ENCODE measurements around the gene SSR1. TPM values are rescaled to one million over a fixed set of nuclear protein-coding genes. Genes with fewer than 3 reads are reported as not detected.

SSR1 gene
- total RNA-seq, 3 donors from 2014 or later (not counting 1 experiment from before 2014, with no cell fraction given), result 82.8 to 97.6 (median 93.1) TPM

DNA sequence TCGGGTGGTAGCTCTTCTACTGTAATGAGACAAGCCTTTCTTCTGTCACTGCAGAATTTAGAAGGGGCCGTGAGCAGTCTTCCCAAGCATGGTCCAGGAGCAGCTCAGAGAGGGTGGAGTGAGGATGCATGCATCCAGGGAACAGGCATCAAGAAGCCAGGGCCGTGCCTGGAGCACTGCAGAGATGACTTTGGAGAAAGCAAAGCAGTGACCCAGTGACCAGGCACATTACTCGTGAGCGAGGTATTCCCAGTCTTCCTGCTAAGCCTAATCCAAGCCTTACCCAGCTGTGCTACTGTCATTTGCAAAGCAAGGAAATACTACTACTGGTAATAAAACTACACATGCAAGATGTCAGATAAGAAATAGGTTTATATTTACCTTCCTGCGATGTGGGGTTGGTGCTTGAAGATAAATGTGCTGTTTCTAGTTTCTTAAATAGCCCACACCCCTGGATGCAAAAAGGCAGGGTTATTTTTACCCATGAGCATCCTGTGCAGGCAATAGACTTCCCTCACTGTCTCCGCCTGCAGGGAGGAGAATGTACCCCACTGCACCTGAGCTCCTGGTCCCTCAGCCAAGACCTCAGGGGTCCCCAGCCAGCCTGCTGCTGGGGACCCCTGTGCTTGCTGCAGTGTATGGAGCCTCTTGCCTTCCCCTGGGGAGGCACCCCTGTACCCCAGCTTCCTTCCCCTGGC, 62.9 kb downstream of the SSR1 start:
- intact Hi-C loops (cut with micrococcal nuclease), result no loop called here

DNA sequence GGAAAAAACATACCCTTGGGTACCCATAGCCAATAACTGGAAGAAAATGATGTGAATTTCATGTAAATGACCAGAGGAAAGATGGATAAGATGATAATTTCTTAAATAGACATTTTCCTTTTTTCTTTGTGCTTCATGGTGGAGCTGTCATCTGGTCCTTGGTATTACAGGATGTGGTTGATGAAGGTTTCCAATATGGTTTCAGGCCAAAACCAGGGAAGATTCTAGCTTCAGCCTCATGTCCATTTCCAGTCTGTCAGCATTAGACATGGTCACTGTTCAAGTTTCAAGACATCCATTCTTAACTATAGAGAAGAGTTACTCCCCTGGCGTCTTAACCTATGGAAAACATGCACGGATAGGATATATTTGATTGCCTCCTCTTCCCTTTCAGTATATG, 63.6 kb downstream of the SSR1 start:
- TF ChIP-seq, protein P1, sequence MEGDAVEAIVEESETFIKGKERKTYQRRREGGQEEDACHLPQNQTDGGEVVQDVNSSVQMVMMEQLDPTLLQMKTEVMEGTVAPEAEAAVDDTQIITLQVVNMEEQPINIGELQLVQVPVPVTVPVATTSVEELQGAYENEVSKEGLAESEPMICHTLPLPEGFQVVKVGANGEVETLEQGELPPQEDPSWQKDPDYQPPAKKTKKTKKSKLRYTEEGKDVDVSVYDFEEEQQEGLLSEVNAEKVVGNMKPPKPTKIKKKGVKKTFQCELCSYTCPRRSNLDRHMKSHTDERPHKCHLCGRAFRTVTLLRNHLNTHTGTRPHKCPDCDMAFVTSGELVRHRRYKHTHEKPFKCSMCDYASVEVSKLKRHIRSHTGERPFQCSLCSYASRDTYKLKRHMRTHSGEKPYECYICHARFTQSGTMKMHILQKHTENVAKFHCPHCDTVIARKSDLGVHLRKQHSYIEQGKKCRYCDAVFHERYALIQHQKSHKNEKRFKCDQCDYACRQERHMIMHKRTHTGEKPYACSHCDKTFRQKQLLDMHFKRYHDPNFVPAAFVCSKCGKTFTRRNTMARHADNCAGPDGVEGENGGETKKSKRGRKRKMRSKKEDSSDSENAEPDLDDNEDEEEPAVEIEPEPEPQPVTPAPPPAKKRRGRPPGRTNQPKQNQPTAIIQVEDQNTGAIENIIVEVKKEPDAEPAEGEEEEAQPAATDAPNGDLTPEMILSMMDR (IDR thresholded peaks at IDR 0.05), result no peak
- Histone ChIP-seq H3K36me3 (ENCODE audit: control insufficient read depth, insufficient read depth, low read length) (peaks cover 40% of the 10 kb centered on the region), H3K27ac (ENCODE audit: low read length) (no peak overlapping the region), H3K4me1 (ENCODE audit: control insufficient read depth, insufficient read depth, low read length) (no peaks in the 10 kb centered on the region), H3K9me3 (ENCODE audit: control insufficient read depth, insufficient read depth, low read length) (no peaks in the 10 kb centered on the region), H3K4me3 (ENCODE audit: low read length) (no peak overlapping the region), H3K27me3 (ENCODE audit: control insufficient read depth, insufficient read depth, low read length) (no peaks in the 10 kb centered on the region)
- H3K4me1 Mint-ChIP-seq, result peaks cover 0 to 8% of the 10 kb centered on the region in 2 donors
- H3K27ac Mint-ChIP-seq, result no peak overlapping the region
- no peaks in the 10 kb centered on the region for H3K9me3 Mint-ChIP-seq
- H3K27me3 Mint-ChIP-seq (ENCODE audit: low read depth in 2 of 2), result no peaks in the 10 kb centered on the region
- intact Hi-C loops (cut with micrococcal nuclease), result no loop called here
- DNase-seq (no peak), ATAC-seq (no peak)
- no peak overlapping the region for H3K4me3 Mint-ChIP-seq
- peaks cover 9% of the 10 kb centered on the region for H3K36me3 Mint-ChIP-seq
- WGBS (ENCODE audit: insufficient coverage), result no CpG with 5 or more reads among the region's 2 CpGs

More for the DNA sequence above, 62.9 kb downstream of the SSR1 start:
- Mint-ChIP-seq H3K27ac (no peak overlapping the region), H3K4me3 (no peak overlapping the region), H3K9me3 (no peaks in the 10 kb centered on the region), H3K36me3 (peaks cover 9% of the 10 kb centered on the region), H3K27me3 (ENCODE audit: low read depth in 2 of 2) (no peaks in the 10 kb centered on the region), H3K4me1 (peaks cover 0 to 8% of the 10 kb centered on the region in 2 donors)
- no peak overlapping the region for H3K27ac ChIP-seq (ENCODE audit: low read length)
- no peaks in the 10 kb centered on the region for H3K9me3 ChIP-seq (ENCODE audit: control insufficient read depth, insufficient read depth, low read length)
- TF ChIP-seq, protein P1 (IDR thresholded peaks at IDR 0.05), result no peak
- no peak for DNase-seq
- no peaks in the 10 kb centered on the region for H3K4me1 ChIP-seq (ENCODE audit: control insufficient read depth, insufficient read depth, low read length)
- no peaks in the 10 kb centered on the region for H3K27me3 ChIP-seq (ENCODE audit: control insufficient read depth, insufficient read depth, low read length)
- no peak for ATAC-seq
- 82% methylated on average over 6 of the region's 7 CpGs for WGBS (ENCODE audit: insufficient coverage)
- H3K4me3 ChIP-seq (ENCODE audit: low read length), result no peak overlapping the region
- peaks cover 36% of the 10 kb centered on the region for H3K36me3 ChIP-seq (ENCODE audit: control insufficient read depth, insufficient read depth, low read length)

DNA sequence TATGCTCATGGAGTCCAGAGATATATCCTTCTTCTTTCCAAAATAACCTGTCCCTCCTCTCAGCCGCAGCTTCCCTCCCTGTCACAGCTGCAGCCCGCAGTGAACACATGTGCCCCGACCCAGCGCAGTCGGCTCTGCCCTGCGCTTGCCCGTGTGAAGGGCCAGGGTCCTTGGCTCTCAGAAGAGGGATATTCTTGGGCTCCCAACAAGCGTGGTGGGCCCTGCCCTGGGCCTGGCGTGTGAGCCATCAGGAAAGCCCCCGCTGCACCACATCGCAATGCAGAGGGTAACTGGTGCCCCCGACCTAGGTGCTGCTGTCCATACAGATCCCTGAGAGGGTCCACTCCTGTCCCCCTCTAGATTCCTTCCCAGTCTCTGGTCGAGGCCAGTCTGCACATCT, 65.2 kb downstream of the SSR1 start:
- Histone ChIP-seq H3K4me3 (ENCODE audit: low read length) (no peak overlapping the region), H3K27me3 (ENCODE audit: control insufficient read depth, insufficient read depth, low read length) (no peaks in the 10 kb centered on the region), H3K36me3 (ENCODE audit: control insufficient read depth, insufficient read depth, low read length) (peaks cover 42% of the 10 kb centered on the region), H3K9me3 (ENCODE audit: control insufficient read depth, insufficient read depth, low read length) (no peaks in the 10 kb centered on the region), H3K4me1 (ENCODE audit: control insufficient read depth, insufficient read depth, low read length) (no peaks in the 10 kb centered on the region), H3K27ac (ENCODE audit: low read length) (no peak overlapping the region)
- DNase-seq (no peak), ATAC-seq (no peak)
- Mint-ChIP-seq H3K4me1 (peaks cover 8 to 18% of the 10 kb centered on the region in 2 donors), H3K36me3 (peaks cover 9% of the 10 kb centered on the region), H3K27ac (no peak overlapping the region), H3K9me3 (no peaks in the 10 kb centered on the region), H3K27me3 (ENCODE audit: low read depth in 2 of 2) (no peaks in the 10 kb centered on the region), H3K4me3 (no peak overlapping the region)
- intact Hi-C loops (cut with micrococcal nuclease), result no loop called here
- TF ChIP-seq, protein P1 (IDR thresholded peaks at IDR 0.05), result no peak
- 97% methylated on average over 13 of the region's 13 CpGs for WGBS (ENCODE audit: insufficient coverage)

DNA sequence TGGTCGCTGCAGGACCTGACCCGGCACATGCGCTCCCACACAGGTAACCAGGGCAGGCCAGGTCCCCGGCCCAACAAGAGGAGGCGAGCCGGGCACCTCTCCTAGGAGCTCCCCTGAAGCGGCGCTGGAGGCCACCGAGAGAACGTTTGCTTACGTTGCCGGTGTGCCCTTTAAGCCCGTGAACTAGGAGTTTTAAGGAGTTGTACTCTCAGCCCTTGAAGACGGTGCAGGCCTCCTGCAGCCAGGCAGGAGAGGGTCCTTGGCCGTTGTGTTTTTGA, 65.9 kb downstream of the SSR1 start:
- WGBS (ENCODE audit: insufficient coverage), result 97% methylated on average over 15 of the region's 15 CpGs
- Mint-ChIP-seq H3K4me3 (no peak overlapping the region), H3K9me3 (no peaks in the 10 kb centered on the region), H3K27ac (no peak overlapping the region), H3K4me1 (peaks cover 8 to 18% of the 10 kb centered on the region in 2 donors), H3K27me3 (ENCODE audit: low read depth in 2 of 2) (no peaks in the 10 kb centered on the region), H3K36me3 (peaks cover 9% of the 10 kb centered on the region)
- Histone ChIP-seq H3K36me3 (ENCODE audit: control insufficient read depth, insufficient read depth, low read length) (peaks cover 42% of the 10 kb centered on the region), H3K9me3 (ENCODE audit: control insufficient read depth, insufficient read depth, low read length) (no peaks in the 10 kb centered on the region), H3K27me3 (ENCODE audit: control insufficient read depth, insufficient read depth, low read length) (no peaks in the 10 kb centered on the region), H3K4me1 (ENCODE audit: control insufficient read depth, insufficient read depth, low read length) (no peaks in the 10 kb centered on the region), H3K27ac (ENCODE audit: low read length) (no peak overlapping the region), H3K4me3 (ENCODE audit: low read length) (no peak overlapping the region)
- TF ChIP-seq, protein P1 (IDR thresholded peaks at IDR 0.05), result no peak
- intact Hi-C loops (cut with micrococcal nuclease), result no loop called here
- DNase-seq (no peak), ATAC-seq (no peak)

Measured in natural killer cell (primary cell).